Measurements from ENCODE around the gene MAEL. TPM values are rescaled to one million over a fixed set of nuclear protein-coding genes. Genes with fewer than 3 reads are reported as not detected.
"Not testable (repeated sequence)": the region's sequence is repeated elsewhere in the genome, so short reads cannot be mapped to it uniquely, and the experiment has no call there.

Gene MAEL
- total RNA-seq, 3 donors from 2014 or later = 0.18 TPM; not detected in 2

DNA sequence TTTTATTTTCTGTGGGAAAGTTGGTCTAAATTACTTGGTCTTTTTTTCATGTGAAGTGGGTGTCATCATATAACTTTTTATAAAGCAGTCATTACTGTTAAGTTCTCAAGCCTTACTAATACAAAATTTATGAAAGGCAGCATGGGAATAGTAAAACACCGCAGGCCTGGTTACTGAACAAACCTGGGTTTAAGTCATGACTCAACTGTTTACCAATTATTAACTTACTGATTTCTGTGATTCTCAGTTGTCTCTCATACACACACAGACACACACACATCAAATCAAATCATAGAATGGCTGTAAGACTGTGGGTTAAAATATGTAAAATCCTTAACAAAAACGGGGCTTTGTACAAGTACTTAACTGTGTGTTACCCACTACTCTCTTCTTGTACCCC is 14.6 kb downstream of the MAEL start:
- H3K9me3 Mint-ChIP-seq = peaks cover 4% of the 10 kb centered on the region

DNA sequence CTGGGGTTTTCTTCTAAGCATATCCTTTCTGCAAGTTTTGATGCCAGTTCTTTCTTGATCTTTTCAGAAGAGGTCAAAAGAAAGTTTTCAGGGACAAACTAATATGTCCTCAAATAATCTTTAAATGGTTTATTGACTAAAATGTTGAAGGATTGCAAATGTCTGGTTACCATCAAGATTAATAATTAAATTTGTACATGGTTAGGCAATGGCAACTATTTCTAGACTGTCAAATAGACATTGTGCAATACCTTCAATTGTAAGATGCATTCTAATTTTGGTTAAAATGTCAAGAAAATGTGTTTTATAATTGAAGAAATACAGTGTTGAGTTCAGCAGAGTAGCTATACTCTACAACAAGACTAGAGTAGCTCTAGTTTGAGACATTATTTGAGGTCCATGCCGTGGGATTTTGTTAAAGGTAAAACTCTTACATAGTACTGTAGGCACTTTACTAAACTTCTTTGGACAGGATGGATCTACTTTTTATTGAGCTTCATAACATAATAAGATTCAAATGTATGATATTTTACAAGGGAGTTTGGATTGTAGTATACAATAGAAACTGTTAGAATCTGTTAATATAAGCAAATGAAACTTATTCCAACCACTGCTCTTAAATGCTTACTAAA is 22.6 kb downstream of the MAEL start:
- no peaks in the 10 kb centered on the region for H3K9me3 Mint-ChIP-seq
- no peaks in the 10 kb centered on the region for H3K36me3 Mint-ChIP-seq (ENCODE audit: insufficient read depth)
- ATAC-seq (no peak), DNase-seq (no peak)
- no peak overlapping the region for H3K4me3 Mint-ChIP-seq
- H3K4me1 Mint-ChIP-seq (ENCODE audit: low read depth) = no peaks in the 10 kb centered on the region
- H3K27me3 Mint-ChIP-seq (ENCODE audit: low read depth) = peaks cover 21% of the 10 kb centered on the region

More for the DNA sequence above, 14.6 kb downstream of the MAEL start:
- ATAC-seq (no peak), DNase-seq (no peak)
- peaks cover 8% of the 10 kb centered on the region for H3K27me3 Mint-ChIP-seq (ENCODE audit: low read depth)
- no peak overlapping the region for H3K4me3 Mint-ChIP-seq
- H3K36me3 Mint-ChIP-seq (ENCODE audit: insufficient read depth) = no peaks in the 10 kb centered on the region
- H3K4me1 Mint-ChIP-seq (ENCODE audit: low read depth) = peaks cover 2% of the 10 kb centered on the region

DNA sequence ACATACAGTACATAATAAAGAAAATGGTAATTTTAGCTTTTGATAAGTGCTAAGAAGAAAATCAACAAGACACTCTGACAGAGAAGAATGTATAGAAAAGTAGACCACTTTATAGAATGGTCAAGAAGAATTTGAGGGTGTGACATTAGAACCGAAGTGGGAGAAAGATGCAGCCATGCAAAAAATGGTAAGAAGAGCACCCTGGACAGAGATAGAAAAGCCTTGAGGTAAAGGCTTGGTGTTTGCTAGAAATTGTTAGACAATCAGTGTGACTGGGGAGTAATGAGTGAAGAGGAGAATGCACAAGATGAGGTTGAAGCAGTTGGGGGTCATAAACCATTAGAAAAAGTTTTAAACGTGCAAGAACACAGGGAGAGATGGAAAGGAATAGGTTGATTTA is 23.5 kb downstream of the MAEL start:
- Mint-ChIP-seq H3K36me3 (ENCODE audit: insufficient read depth) (no peaks in the 10 kb centered on the region), H3K4me3 (no peak overlapping the region), H3K4me1 (ENCODE audit: low read depth) (no peaks in the 10 kb centered on the region), H3K9me3 (no peaks in the 10 kb centered on the region), H3K27me3 (ENCODE audit: low read depth) (peaks cover 21% of the 10 kb centered on the region)
- ATAC-seq = no peak
- no peak for DNase-seq

DNA sequence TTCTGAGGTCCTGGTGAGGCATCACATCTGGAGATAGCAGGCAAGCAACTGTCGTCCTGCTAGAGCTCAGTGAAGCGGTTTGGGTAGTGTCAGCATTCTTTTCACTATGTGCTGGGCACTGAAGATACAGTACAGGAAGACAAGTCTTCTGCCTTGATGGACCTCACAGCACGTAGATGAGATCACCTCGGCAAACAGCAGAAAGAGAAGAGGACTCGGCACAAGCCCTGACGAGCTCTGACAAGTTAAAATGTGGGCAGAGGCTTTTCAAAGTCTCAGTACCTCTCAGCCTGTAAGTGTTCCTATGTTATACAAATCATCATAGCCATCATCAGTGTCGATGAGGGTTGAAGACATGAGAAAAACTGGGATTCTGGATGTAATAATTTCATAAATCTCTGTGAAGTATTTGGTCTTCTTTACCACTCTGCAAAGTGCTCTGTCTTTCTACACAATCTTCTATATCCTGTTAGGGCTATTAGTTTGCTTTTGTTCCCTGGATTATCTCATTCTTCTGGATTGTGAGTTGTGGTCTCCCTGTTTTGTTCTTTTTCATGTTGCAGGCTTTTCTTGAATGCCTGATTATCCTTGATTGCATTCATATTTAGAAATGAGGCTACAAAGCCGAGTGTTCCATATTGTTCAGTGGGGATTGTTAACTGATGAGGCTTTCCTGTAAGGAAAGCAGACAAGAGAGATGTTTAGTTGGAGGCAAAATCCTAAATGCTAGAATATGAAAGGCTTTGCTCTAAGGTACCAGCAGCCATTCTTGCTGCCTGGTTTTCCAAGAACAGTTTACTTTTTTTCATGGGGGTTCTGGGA is 24.2 kb downstream of the MAEL start:
- Mint-ChIP-seq H3K4me1 (ENCODE audit: low read depth) (no peaks in the 10 kb centered on the region), H3K9me3 (no peaks in the 10 kb centered on the region), H3K27me3 (ENCODE audit: low read depth) (peaks cover 21% of the 10 kb centered on the region), H3K36me3 (ENCODE audit: insufficient read depth) (no peaks in the 10 kb centered on the region), H3K4me3 (no peak overlapping the region)
- DNase-seq = no peak
- ATAC-seq = no peak

DNA sequence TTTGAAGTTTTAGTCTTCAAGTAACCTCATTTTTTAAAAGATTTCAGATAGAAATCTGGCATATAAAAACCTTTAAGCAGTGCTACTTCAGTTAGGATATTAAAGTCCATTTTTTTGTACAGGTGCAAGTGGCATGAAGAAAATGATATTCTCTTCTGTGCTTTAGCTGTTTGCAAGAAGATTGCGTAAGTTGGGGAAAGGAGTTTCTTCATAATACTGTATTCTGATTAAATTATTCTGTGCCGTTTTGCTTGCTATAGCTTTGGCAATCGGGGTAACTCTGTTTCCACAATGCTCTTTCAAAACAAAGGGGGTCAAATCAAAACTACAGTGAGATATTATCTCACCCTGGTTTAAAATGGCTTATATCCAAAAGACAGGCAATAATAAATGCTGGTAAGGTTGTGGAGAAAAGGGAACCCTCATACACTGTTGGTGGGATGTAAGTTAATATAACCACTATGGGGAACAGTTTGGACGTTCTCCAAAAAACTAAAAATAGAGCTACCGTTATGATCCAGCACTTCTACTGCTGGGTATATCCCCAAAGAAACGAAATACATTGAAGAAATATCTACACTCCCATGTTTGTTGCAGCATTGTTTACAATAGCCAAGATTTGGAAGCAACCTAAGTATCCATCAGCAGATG is 27.1 kb downstream of the MAEL start:
- peaks cover 15% of the 10 kb centered on the region for H3K27me3 Mint-ChIP-seq (ENCODE audit: low read depth)
- no peaks in the 10 kb centered on the region for H3K36me3 Mint-ChIP-seq (ENCODE audit: insufficient read depth)
- no peaks in the 10 kb centered on the region for H3K9me3 Mint-ChIP-seq
- DNase-seq (no peak), ATAC-seq (no peak)
- no peaks in the 10 kb centered on the region for H3K4me1 Mint-ChIP-seq (ENCODE audit: low read depth)
- H3K4me3 Mint-ChIP-seq = no peak overlapping the region

DNA sequence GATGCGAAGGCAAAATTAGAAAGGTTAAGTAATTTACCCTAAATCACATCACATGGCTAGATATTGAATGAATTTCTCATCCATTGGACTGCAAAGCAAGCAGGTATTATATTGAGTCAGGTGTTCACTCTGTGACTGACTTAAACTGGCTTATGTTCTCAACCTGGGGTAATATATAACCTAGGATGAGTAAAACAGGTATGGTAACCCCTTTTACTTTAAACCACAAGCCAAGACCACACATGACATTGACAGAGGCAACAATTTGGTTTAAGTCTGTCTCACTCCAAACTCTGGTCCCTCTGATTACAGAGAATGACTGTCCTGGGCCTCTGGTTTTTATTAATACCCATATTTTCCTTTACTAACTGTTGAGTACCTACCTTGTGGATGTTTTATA is 33.3 kb downstream of the MAEL start:
- Mint-ChIP-seq H3K9me3 (no peaks in the 10 kb centered on the region), H3K36me3 (ENCODE audit: insufficient read depth) (no peaks in the 10 kb centered on the region), H3K4me3 (no peak overlapping the region), H3K27me3 (ENCODE audit: low read depth) (peaks cover 22% of the 10 kb centered on the region), H3K4me1 (ENCODE audit: low read depth) (no peaks in the 10 kb centered on the region)
- no peak for ATAC-seq
- DNase-seq = no peak

DNA sequence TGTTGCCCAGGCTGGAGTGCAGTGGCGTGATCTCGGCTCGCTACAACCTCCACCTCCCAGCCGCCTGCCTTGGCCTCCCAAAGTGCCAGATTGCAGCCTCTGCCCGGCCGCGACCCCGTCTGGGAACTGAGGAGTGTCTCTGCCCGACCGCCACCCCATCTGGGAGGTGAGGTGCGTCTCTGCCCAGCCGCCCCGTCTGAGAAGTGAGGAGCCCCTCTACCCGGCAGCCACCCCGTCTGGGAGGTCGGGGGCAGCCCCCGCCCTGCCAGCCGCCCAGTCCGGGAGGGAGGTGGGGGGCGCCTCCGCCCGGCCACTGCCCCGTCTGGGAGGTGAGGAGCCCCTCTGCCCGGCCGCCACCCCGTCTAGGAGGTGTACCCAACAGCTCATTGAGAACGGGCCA is 40.5 kb downstream of the MAEL start:
- H3K36me3 Mint-ChIP-seq (ENCODE audit: insufficient read depth); H3K9me3 Mint-ChIP-seq; ATAC-seq; H3K4me3 Mint-ChIP-seq; DNase-seq; H3K4me1 Mint-ChIP-seq (ENCODE audit: low read depth): not testable (repeated sequence)
- H3K27me3 Mint-ChIP-seq (ENCODE audit: low read depth) = peaks cover 32% of the 10 kb centered on the region

DNA sequence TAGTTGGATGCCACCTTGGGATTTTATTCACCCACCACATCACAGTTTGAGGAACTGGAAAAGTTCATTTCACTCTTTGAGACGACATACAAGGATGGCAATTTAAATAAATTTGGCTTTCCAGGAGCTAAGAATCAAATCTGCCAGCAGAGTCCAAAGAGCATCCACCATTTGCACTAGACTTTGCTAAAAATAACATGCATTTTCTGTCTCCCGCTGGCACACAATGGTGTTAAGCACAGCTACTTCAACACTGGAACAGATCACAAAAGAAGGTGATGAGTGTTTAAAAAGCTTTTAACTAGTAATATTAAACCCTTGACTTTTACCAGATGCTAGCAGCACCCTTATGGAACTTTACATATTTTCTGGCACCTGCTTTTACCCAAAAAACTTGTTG is 44.6 kb downstream of the MAEL start:
- no peak overlapping the region for H3K4me3 Mint-ChIP-seq
- no peak for DNase-seq
- no peak for ATAC-seq

DNA sequence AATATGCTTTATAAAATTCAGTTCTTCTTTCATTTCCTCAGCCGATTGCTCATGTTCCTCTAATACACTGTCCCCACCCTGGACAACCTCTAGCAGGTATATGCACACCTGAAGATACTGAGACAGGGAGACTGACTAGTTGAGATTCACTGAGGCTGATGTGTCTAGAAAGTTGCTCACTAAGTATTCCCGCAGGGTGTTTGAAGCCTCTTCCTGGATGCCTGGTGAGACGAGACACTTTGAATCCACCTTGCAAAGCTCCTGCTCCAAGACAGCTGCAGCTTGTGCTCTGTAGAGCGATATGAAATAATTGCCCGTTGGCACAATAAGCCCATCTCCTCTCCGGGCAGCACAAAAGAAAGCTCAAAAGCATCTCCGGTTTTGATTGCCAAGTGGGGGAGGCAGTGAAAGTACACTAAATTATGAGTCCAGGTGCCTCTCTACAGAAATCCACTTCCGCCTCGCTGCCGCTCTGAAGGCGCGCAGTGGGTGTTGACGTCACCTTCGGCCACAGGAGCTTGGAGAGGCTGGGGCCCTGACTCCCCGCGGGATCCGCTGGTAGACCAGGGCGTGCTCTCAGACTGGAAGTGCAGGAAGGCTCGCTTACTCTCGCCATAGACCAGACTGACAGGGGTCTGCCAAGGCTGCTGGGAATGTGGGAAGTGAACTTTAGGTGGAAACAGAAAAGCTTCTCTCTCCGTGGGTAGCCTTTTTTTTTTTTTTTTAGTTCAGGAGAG is 54.8 kb downstream of the MAEL start:
- H3K4me1 Mint-ChIP-seq (ENCODE audit: low read depth) = peaks cover 17% of the 10 kb centered on the region
- peak overlapping the region; percentile 84 for H3K4me3 Mint-ChIP-seq
- H3K27me3 Mint-ChIP-seq (ENCODE audit: low read depth) = peaks cover 14% of the 10 kb centered on the region
- H3K36me3 Mint-ChIP-seq (ENCODE audit: insufficient read depth) = peaks cover 1% of the 10 kb centered on the region
- peak; percentile 47 for DNase-seq
- no peaks in the 10 kb centered on the region for H3K9me3 Mint-ChIP-seq
- ATAC-seq = peak; percentile 98 to 99

More for the DNA sequence above, 44.6 kb downstream of the MAEL start:
- peaks cover 3% of the 10 kb centered on the region for H3K27me3 Mint-ChIP-seq (ENCODE audit: low read depth)
- no peaks in the 10 kb centered on the region for H3K4me1 Mint-ChIP-seq (ENCODE audit: low read depth)
- no peaks in the 10 kb centered on the region for H3K9me3 Mint-ChIP-seq
- H3K36me3 Mint-ChIP-seq (ENCODE audit: insufficient read depth) = no peaks in the 10 kb centered on the region

DNA sequence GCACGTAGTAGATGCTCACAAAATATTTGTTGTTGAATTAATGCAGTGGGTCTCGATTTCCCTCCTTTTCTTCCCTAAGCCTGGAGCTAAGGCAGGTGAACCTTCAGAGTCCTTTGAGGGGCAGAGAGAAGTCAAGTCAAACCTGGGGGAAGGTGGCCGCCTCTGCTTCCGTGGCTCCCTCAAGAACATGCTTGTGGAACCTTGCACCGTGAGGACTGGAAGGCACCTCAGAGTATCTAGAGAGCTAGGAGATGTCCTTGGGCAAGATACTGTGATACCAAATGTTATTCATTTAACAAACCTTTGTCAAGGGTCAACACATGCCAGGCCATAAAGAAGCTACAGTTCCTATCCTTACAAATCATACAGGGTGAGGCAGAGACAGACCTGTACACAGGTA is 62.8 kb downstream of the MAEL start:
- Mint-ChIP-seq H3K4me3 (no peak overlapping the region), H3K27me3 (ENCODE audit: low read depth) (no peaks in the 10 kb centered on the region), H3K4me1 (ENCODE audit: low read depth) (no peaks in the 10 kb centered on the region), H3K36me3 (ENCODE audit: insufficient read depth) (peaks cover 9% of the 10 kb centered on the region), H3K9me3 (no peaks in the 10 kb centered on the region)
- no peak for DNase-seq
- ATAC-seq = no peak

DNA sequence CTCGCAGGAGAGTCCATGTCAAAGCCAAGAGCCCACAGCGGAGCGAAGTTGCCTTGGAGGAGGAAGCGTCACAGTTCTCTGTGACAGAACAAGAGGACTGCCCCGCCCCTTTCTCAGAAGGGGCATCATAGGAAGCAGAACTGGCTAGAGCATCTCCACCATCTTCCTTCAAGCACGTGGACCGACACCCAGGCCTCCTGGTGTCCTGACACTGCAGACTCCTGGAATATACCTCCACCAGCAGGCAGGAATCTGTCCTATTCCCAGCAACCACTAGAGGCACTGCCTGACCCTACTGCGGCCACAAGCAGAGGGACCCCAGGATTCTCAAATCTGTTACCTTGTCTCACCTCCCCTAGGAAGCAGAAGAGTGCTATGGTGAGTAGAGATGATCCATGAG is 63.3 kb downstream of the MAEL start:
- no peaks in the 10 kb centered on the region for H3K4me1 Mint-ChIP-seq (ENCODE audit: low read depth)
- no peak for DNase-seq
- no peak for ATAC-seq
- no peak overlapping the region for H3K4me3 Mint-ChIP-seq
- peaks cover 9% of the 10 kb centered on the region for H3K36me3 Mint-ChIP-seq (ENCODE audit: insufficient read depth)
- H3K9me3 Mint-ChIP-seq = no peaks in the 10 kb centered on the region
- no peaks in the 10 kb centered on the region for H3K27me3 Mint-ChIP-seq (ENCODE audit: low read depth)

DNA sequence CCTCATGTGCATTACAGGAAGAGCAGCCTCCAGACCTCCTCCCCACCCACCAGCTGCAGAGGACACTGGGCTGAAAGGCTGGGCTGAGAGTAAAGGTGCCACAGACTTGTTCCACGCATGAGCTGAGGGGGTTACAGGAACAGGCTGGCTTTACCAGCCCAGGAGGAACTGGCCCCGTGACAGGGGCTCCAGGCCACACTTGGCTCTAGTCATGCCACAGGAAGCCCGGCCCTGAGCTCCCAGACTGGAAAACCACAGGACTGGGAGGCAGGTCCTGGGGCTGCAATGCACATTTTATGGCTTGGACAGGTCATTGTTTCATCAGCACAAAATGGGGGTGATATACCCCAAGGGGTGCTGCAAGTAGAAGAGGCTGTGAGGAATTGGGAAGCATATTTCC is 65.5 kb downstream of the MAEL start:
- Mint-ChIP-seq H3K36me3 (ENCODE audit: insufficient read depth) (peaks cover 8% of the 10 kb centered on the region), H3K27me3 (ENCODE audit: low read depth) (no peaks in the 10 kb centered on the region), H3K4me3 (no peak overlapping the region), H3K4me1 (ENCODE audit: low read depth) (no peaks in the 10 kb centered on the region), H3K9me3 (no peaks in the 10 kb centered on the region)
- ATAC-seq = no peak
- no peak for DNase-seq

DNA sequence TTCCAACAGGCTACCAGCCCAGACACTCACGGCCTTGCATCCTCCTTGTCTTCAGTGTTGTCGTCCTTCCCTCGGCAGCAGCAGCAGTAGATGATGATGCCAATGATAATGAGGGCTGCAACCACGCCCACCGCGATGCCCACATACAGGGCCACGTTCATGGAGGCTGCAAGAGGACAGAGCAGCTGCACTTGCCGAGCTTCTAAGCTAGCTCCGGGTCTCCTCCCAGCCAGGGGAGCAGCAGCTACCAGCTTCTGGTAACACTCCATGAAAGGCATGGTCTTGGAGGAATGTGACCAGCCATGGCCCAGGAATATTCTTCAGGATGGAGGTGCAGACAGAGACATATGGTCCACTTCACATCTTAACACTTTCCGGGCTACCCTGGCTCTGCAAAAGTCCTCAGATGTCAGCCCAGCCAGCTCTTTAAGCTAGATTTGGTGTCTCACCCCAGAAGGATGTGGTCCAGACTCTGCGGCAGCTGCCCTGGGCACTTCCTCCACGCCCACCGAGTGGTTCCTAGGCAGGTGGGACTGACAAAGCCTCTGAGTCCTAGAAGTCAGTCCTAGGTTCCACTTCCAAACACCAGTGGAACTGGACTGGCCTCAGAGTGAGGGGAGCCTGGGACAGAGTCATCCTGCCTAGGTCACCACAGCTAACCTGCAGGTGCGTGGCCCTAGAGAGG is 66.0 kb downstream of the MAEL start:
- Mint-ChIP-seq H3K9me3 (no peaks in the 10 kb centered on the region), H3K4me1 (ENCODE audit: low read depth) (no peaks in the 10 kb centered on the region), H3K4me3 (no peak overlapping the region), H3K36me3 (ENCODE audit: insufficient read depth) (peaks cover 8% of the 10 kb centered on the region), H3K27me3 (ENCODE audit: low read depth) (no peaks in the 10 kb centered on the region)
- ATAC-seq (no peak), DNase-seq (no peak)
